GM12892 (cell line): ENCODE measurements around the gene GALNT1.

Experiments used
- DNase-seq: peaks from one replicate; pipeline ENCODE4 v3.0.0; 2011; ENCODE audit not compliant: insufficient read length
- FAIRE-seq: peaks from 2 replicates; lab custom pipeline; 2011; peaks lifted over from hg19 to GRCh38; lab: Jason Lieb, UNC
- POLR2A ChIP-seq: IDR thresholded peaks from 2 replicates; pipeline ENCODE4 v1.6.1; 2011; ENCODE audit warnings: low read depth, low read length, control low read depth
- POLR2AphosphoS5 ChIP-seq: IDR thresholded peaks from 2 replicates; pipeline ENCODE4 v1.6.1; 2011; ENCODE audit warnings: low read depth, low read length, control low read depth
- TAF1 ChIP-seq: IDR thresholded peaks from 2 replicates; pipeline ENCODE4 v1.6.1; 2011; ENCODE audit warnings: low read depth, mild to moderate bottlenecking, control low read depth, low read length, borderline replicate concordance

Gene GALNT1

DNA sequence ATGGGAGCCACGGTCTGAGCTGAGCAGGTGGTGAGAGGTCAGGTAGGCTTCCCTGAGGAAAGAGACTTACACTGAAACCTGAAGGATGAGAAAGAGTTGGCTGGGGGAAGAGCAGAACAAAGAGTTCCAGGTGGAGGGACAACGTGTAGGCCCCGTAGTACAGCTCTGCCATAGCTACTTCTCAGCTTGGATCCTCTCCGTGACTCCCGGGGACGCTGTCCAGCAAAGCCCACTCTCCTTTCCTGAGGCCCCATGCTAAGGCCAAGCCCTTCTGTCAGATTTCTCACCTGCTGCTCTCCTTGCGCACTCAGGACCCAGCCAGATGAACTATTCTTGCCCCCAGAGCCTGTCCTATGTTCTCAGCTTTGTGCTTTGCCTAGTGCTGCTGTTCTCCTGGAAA lies 173.8 kb downstream of the GALNT1 start:
- DNase-seq = no peak
- no peak for TF ChIP-seq POLR2A
- no peak for TF ChIP-seq POLR2AphosphoS5
- no peak for TF ChIP-seq TAF1
- no peak for FAIRE-seq

DNA sequence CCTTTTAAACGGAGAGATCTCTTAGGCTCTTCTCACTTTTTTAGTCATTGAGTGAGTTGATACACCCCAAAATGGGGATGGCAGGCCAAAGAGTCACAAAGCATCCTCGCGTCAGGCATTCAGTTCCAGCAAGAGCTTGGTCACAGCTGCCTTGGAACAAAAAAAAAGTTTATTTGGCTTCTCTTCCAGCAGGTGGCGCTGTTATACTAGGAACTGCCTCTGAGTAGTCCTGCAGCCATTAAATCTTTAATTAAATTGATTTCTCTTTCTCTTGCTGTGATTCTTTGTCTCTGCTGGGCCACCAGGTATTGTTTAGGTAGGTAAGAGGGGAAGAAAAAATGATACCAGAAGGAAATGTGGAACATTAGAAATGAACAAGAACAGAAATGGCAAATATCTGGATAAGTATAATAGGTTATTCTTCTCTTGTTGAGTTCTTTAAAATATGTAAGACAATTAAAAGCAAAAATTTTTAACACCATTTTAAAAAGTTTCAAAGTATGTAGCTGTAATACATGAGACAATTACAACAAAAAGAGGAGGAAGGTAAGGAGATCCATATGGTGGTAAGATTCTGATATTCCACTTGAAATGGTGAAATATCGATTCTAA lies 175.1 kb downstream of the GALNT1 start:
- FAIRE-seq (peak; percentile 40), DNase-seq (peak; percentile 32)
- no peak for TF ChIP-seq POLR2AphosphoS5
- TF ChIP-seq POLR2A = no peak
- no peak for TF ChIP-seq TAF1
